Activated CD4-positive, alpha-beta T cell treated with anti-CD3 and anti-CD28 coated beads, Interleukin-10, Interleukin-2, amounts not matched to agents 100 ng/mL and 50 ng/mL, durations not matched to agents 16 hours and 8 hours (primary cell): ENCODE data around the gene CFAP74.

Source experiments
- DNase-seq: peaks from one replicate; pipeline ENCODE4 v3.0.0-alpha.2; 2020

CFAP74 gene

GRCh38 chr1:2039251-2039650 is 35.7 kb upstream of the CFAP74 start:
- no peak for DNase-seq

DNA sequence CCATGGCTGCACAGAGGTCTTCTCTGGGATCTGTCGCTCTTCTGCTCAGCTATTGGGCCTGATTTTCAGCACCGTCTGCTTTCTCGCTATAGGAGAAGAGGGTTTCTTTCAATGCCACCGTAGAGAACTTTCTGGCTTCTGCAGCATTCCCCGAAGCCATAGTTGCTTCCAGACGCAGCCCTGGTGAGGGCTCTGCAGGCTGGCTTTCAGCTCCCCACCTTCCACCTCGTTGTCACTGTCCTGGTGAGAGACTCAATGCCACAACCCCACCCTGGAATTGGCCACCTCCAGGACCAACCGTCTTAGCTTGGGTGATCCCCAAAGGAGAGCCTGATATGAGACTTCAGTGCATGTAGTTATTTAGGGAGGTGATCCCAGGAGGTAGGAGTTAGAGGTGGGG is 34.6 kb upstream of the CFAP74 start:
- no peak for DNase-seq

- DNase-seq, result no peak
These were observed 33.9 kb upstream of the CFAP74 start for GRCh38 chr1:2037314-2037979.

GRCh38 chr1:2036287-2036686 is 32.7 kb upstream of the CFAP74 start:
- DNase-seq, result no peak

GRCh38 chr1:2033165-2033564 is 29.6 kb upstream of the CFAP74 start:
- no peak for DNase-seq

DNA sequence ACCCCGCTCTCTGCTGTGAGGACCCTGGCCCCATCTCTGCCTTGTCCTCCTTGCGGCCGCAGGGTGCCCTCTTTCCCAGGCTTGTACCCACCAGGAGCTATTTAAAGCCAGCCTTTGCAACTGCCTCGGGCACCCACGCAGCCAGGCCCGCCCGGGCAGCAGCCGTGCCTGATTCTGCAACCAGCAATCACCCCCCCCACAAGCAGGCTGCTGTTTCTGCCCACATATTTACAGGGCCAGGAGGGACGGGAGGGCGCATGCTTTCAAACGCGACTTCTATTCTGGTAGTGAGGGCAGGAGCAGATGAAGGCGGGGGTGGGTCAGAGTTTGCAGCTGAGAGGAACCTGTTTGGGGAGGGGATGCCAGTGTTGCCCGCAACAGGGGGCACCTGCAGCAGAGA is 29.2 kb upstream of the CFAP74 start:
- DNase-seq, result no peak

DNA sequence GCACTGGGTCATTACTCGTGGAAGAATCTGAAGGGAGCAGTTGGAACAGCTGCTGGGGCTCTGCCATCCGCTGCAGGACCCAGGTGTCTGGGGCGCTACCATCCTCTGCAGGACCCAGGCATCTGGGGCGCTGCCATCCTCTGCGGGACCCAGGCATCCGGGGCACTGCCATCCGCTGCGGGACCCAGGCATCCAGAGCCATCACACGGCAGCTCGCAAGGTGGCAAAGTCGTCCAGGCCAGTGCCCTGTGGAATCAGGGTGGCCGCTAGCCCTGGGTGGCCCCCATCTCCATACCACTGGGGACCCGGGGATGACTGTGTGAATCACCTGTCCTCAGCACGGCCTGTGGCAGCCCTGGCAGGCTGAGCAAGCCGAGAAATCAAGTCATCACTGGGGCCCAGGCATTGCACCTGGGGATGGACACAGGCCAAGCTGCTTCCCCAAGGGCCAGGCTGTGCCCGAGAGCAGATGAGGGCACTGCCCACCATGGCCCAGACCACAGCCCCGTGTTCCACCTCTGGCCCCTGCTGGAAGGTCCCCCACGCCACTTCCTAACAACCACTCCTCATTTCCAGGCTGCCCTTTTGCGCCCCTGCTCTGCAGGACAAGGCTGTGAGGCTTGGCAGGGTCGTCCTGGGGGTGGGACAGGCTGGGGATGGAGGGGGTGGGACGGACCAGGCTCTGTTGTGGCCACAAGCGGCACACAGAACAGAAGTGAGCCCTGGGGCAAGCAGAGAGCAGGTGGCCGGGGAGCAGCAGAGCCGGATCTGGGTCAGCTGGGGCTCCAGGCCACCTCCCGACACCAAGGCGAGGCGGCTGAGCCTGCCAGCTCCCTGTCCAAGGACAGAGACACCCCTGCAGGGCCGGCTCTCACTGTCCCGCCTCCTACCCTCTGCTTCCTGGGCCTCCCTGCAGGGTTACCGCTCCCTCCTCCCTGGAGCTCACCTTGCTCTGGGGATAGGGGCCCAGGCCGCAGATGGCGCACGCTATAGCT is 28.3 kb upstream of the CFAP74 start:
- no peak for DNase-seq

GRCh38 chr1:2030076-2030871 is 26.7 kb upstream of the CFAP74 start:
- no peak for DNase-seq

DNA sequence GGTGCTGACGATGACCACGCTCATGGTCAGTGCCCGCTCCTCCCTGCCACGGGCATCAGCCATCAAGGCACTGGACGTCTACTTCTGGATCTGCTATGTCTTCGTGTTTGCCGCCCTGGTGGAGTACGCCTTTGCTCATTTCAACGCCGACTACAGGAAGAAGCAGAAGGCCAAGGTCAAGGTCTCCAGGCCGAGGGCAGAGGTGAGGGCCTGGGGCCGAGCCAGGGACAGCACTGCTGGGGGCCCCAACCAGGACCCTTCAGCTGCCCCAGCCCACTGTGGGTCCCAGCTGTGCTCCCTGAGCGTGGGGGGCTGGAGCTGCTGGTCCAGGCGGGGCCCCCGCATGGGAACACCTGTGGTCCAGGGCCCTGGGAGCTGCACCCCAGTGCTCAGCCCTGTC is 26.0 kb upstream of the CFAP74 start:
- no peak for DNase-seq

DNA sequence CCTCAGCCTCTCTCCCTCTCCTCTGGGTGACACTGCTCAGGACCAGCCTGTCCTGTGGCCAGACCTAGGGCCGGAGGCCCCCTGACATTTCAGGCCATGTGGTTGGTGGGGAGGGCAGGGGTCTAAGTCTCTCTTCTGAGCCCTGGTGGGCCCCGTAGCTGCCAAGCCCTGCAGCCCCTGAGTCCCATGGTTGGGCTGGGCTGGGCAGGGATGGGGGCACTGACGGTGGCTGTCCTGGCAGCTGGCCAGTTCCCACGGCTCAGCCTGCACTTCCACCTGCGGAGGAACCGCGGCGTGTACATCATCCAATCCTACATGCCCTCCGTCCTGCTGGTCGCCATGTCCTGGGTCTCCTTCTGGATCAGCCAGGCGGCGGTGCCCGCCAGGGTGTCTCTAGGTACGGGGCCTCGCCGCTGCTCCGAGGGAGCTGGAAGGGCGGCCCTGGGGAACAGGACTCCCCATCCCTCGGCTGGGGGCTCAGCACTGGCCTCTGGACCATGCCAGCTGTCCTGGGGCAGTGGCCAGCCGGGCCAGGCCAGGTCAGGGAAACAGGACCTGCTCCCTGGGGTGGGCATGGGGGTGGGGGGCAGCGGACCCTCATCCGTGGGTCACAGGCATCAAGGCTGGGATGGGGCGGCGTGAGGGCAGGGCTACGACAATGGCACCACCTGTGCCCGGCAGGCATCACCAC is 25.4 kb upstream of the CFAP74 start:
- no peak for DNase-seq

DNA sequence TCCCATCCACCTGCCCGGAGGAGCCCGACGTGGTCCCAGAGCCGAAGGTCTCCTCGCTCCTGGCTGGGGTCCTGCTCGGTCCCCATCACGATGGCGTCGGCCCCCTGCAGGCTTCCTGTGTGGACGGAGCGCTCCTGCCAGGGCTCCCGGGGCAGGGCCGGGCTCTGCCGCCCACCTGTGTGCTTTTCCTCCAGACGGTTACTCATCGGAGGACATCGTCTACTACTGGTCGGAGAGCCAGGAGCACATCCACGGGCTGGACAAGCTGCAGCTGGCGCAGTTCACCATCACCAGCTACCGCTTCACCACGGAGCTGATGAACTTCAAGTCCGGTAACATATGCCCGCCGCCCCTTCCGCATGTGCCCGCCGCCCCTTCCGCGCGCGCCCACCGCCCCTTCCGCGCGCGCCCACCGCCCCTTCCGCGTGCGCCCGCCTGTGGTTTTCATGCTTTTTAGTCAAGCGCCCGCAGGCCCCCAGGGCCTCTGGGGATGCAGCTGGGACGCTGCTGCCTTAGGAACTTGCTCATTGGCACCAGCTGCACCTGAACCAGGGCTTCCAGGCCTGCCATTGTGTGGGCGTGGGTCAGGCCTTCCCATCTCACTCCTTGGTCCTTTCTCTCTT is 24.5 kb upstream of the CFAP74 start:
- no peak for DNase-seq

GRCh38 chr1:2025491-2025981 is 21.9 kb upstream of the CFAP74 start:
- no peak for DNase-seq

DNA sequence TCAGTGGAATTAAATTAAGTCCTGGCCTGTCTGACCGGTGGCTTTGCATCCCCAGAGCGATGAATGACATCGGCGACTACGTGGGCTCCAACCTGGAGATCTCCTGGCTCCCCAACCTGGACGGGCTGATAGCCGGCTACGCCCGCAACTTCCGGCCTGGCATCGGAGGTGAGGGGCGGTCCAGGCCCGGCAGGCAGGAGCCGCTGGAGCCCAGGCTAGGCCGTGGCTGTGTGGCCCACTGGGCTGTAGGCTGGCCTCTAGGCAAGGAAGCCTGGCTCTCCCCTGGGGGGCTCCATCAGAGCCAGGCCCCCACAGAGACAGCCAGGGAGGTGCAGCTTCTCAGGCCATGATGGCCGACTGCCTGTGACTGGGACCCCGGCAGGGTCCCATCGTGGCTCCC is 21.3 kb upstream of the CFAP74 start:
- DNase-seq, result no peak

DNA sequence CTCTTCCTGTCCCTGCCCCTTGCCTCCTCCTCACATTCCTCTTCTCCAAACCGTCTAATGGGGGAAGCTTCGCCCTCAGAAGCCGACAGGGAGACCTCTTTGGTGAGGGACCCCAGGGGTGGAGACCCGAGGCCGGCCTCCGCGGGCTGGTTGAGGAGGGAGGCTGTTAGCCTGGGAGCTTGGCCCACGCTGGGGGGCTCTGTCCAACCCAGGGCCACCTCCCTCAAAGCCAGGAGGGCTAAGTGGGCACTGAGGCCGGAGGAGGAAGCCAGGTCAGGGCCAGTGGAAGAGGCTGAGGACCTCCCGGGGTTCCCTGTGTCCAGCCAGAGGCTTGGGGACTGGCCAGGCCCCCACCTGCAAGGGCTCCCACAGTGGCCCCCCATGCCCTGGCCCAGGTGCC is 20.9 kb upstream of the CFAP74 start:
- DNase-seq, result no peak

DNA sequence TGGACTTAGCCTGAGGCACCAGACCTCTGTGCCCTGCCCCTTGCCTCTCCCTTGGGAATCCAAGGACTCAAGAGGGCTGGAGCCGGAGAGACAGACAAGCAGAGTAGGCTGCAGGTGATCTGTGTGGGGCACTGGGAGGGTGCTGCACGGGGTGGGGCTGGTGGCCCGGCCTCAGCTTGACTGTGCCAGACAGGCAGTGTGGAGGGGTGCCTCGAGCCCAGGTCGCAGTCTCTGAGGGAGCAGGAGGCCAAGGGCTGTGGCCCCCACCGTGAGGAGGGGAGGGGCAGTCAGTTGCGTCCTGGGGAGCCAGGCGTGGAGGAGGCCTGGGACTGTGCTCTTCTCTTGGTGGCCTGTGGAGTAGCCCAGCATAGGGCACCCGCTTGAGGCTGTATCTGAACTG is 19.6 kb upstream of the CFAP74 start:
- DNase-seq, result no peak

GRCh38 chr1:2022063-2022770 is 18.6 kb upstream of the CFAP74 start:
- no peak for DNase-seq

DNA sequence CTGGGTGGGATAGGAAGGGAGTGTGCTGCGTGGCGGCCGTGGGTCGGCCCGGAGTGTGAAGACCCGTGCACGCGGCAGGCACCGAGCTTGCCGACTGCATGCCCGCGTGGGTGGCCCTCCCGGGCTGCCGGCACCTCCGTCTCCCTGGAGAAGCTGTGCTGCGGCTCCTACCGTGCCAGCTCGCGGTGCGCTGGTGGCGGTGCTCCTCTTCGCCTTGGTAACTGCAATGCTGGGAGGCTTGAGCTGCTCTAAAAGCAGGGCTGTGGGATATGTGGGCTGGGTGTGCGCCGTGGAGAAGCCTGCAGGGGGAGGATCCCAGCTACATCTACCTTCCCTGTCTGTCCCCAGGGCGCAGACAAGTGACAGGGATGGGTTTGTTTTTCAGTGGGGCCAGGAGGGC is 18.0 kb upstream of the CFAP74 start:
- DNase-seq, result no peak

GRCh38 chr1:2020310-2020655 is 16.7 kb upstream of the CFAP74 start:
- no peak for DNase-seq

GRCh38 chr1:2019571-2020309 is 16.2 kb upstream of the CFAP74 start:
- DNase-seq, result no peak

GRCh38 chr1:2019172-2019543 is 15.6 kb upstream of the CFAP74 start, which contains the start of gene GABRD:
TSS of gene GABRD (plus strand) at chr1:2019345. CDS start at chr1:2019424, 79 bp downstream.
- no peak for DNase-seq
